ENCODE data around the gene RUNX2. TPM values are rescaled to one million over a fixed set of nuclear protein-coding genes. Genes with fewer than 3 reads are reported as not detected.

Gene RUNX2
- total and polyA plus RNA-seq, 10 of the 15 experiments (the other 5 are each of a cell fraction or from before 2014, with no cell fraction given): 0.01 to 0.77 (median 0.15) TPM; not detected in 3

DNA sequence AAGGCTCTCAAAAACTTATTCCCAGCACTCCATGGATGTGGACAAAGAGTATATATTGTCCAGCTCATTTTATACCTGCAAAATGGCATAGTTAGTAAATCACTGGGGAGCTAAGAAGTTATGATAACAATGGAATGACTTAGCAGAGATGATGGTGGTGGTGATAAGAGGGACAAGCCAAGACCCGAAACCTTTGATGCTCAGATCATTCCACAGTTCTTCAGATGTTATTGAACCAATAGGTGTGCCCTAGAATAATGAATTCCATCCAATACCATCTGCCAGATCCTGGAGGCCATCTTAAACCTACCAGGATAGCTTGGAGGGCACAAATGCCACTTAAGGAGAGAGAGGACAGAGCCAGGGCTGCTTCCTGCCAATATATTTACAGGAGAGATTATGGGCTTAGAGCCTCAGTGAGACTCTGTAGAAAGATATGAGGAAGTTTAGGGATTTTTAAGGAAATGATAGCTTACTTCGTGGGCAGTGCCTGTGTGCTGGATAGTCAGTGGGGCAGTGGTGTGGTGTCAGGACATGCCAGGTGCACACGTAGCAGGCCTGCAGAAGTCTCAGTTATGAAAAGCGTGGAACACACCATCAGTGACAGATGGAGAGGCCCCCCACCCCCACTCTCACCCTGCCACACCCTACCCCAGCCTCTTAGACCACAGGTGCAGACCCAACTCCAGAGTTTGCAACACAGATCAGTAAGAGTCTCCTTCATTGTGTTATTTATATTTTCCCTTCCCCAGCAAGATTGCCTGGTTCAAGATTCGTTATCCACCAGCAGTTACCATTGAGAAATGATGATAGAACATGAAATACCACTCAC is 259.3 kb downstream of the RUNX2 start:
- no peaks in the 10 kb centered on the region for H3K36me3 ChIP-seq (ENCODE audit: control insufficient read depth in 2 of 2, insufficient read depth in 2 of 2, low read length in 1 of 2)
- SMC1A ChIA-PET (ENCODE audit: uncharacterized antibody, unreplicated experiment): interaction anchor here (1.1 kb wide), 1 partner anchor 8 kb away, joined by 3 read pairs; no protein-coding TSS in a partner anchor
- no peaks in the 10 kb centered on the region for H3K79me2 ChIP-seq (ENCODE audit: control insufficient read depth, insufficient read depth, low read length)
- POLR2A ChIA-PET: no interaction called here
- no peaks in the 10 kb centered on the region for H4K20me1 ChIP-seq (ENCODE audit: control insufficient read depth, insufficient read depth)
- no peak for FAIRE-seq
- no peaks in the 10 kb centered on the region for H3K9me3 ChIP-seq (replicated peaks; ENCODE audit: control insufficient read depth, insufficient read depth, low read length)
- BruUV-seq (replicated peaks): no TSS peak
- no peak for ATAC-seq
- in situ Hi-C loops (cut with MboI) (no loop called here), intact Hi-C loops (cut with micrococcal nuclease; ENCODE audit: unreplicated experiment) (no loop called here)
- H3K27ac ChIP-seq (ENCODE audit: control insufficient read depth, insufficient read depth): no peak overlapping the region
- no peaks in the 10 kb centered on the region for H3K4me1 ChIP-seq (ENCODE audit: control insufficient read depth, insufficient read depth, low read length)
- no peaks in the 10 kb centered on the region; a peak in 1 of 4 replicates for H3K27me3 ChIP-seq (replicated peaks in 1 of 2; ENCODE audit: control insufficient read depth in 2 of 2, insufficient read depth in 2 of 2, low read length in 1 of 2)
- CTCF ChIA-PET: no interaction called here
- no peak overlapping the region for H3K4me3 ChIP-seq
- RAD21 ChIA-PET (ENCODE audit: unreplicated experiment): no interaction called here
- no peak overlapping the region for H2AFZ ChIP-seq (ENCODE audit: control insufficient read depth, low read depth, low read length)
- no peak overlapping the region for H3K9ac ChIP-seq (ENCODE audit: control insufficient read depth, insufficient read depth, low read length)
- whole genome bisulfite sequencing (ENCODE audit: insufficient coverage, insufficient replicate concordance, low lambda C conversion rate, missing lambda C conversion rate): 1% methylated on average over 5 of the region's 5 CpGs
- no peak for DNase-seq (ENCODE audit: low read depth, low spot score)
- H3K4me2 ChIP-seq (ENCODE audit: control insufficient read depth, insufficient read depth): no peak overlapping the region
- TF ChIP-seq SIX5 (IDR thresholded peaks at IDR 0.05; ENCODE audit: low read depth, low read length, severe bottlenecking): no peak
- no peak for TF ChIP-seq PAX8 (IDR thresholded peaks at IDR 0.05)
- TF ChIP-seq ETV6 (conservative IDR thresholded peaks at IDR 0.05 in 1 of 2, IDR thresholded peaks at IDR 0.05 in 1 of 2; ENCODE audit: borderline replicate concordance in 1 of 2, low read depth in 1 of 2): no peak
- no peak for TF ChIP-seq CREM (IDR thresholded peaks at IDR 0.05; ENCODE audit: low read depth)
- no peak for TF ChIP-seq RAD21 (IDR thresholded peaks at IDR 0.05; ENCODE audit: insufficient read depth, low read depth, low read length)
- TF ChIP-seq SREBF2 (IDR thresholded peaks at IDR 0.05; ENCODE audit: low read length): no peak
- TF ChIP-seq SRF (IDR thresholded peaks at IDR 0.05; ENCODE audit: low read depth in 2 of 2, low read length in 2 of 2): no peak
- TF ChIP-seq HDGF (IDR thresholded peaks at IDR 0.05): no peak
- TF ChIP-seq, protein P1, sequence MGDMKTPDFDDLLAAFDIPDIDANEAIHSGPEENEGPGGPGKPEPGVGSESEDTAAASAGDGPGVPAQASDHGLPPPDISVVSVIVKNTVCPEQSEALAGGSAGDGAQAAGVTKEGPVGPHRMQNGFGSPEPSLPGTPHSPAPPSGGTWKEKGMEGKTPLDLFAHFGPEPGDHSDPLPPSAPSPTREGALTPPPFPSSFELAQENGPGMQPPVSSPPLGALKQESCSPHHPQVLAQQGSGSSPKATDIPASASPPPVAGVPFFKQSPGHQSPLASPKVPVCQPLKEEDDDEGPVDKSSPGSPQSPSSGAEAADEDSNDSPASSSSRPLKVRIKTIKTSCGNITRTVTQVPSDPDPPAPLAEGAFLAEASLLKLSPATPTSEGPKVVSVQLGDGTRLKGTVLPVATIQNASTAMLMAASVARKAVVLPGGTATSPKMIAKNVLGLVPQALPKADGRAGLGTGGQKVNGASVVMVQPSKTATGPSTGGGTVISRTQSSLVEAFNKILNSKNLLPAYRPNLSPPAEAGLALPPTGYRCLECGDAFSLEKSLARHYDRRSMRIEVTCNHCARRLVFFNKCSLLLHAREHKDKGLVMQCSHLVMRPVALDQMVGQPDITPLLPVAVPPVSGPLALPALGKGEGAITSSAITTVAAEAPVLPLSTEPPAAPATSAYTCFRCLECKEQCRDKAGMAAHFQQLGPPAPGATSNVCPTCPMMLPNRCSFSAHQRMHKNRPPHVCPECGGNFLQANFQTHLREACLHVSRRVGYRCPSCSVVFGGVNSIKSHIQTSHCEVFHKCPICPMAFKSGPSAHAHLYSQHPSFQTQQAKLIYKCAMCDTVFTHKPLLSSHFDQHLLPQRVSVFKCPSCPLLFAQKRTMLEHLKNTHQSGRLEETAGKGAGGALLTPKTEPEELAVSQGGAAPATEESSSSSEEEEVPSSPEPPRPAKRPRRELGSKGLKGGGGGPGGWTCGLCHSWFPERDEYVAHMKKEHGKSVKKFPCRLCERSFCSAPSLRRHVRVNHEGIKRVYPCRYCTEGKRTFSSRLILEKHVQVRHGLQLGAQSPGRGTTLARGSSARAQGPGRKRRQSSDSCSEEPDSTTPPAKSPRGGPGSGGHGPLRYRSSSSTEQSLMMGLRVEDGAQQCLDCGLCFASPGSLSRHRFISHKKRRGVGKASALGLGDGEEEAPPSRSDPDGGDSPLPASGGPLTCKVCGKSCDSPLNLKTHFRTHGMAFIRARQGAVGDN (IDR thresholded peaks at IDR 0.05): no peak
- TF ChIP-seq MYC (IDR thresholded peaks at IDR 0.05; ENCODE audit: insufficient read depth, insufficient read length, insufficient replicate concordance, low read length, severe bottlenecking): no peak
- TF ChIP-seq, protein P2, sequence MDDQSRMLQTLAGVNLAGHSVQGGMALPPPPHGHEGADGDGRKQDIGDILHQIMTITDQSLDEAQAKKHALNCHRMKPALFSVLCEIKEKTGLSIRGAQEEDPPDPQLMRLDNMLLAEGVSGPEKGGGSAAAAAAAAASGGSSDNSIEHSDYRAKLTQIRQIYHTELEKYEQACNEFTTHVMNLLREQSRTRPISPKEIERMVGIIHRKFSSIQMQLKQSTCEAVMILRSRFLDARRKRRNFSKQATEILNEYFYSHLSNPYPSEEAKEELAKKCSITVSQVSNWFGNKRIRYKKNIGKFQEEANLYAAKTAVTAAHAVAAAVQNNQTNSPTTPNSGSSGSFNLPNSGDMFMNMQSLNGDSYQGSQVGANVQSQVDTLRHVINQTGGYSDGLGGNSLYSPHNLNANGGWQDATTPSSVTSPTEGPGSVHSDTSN (IDR thresholded peaks at IDR 0.05; ENCODE audit: insufficient replicate concordance, low read depth, low read length): no peak
- no peak for TF ChIP-seq CBX5 (IDR thresholded peaks at IDR 0.05; ENCODE audit: low read depth)
- no peak for TF ChIP-seq BRCA1 (IDR thresholded peaks at IDR 0.05; ENCODE audit: low read depth, low read length)
- TF ChIP-seq, protein P3, sequence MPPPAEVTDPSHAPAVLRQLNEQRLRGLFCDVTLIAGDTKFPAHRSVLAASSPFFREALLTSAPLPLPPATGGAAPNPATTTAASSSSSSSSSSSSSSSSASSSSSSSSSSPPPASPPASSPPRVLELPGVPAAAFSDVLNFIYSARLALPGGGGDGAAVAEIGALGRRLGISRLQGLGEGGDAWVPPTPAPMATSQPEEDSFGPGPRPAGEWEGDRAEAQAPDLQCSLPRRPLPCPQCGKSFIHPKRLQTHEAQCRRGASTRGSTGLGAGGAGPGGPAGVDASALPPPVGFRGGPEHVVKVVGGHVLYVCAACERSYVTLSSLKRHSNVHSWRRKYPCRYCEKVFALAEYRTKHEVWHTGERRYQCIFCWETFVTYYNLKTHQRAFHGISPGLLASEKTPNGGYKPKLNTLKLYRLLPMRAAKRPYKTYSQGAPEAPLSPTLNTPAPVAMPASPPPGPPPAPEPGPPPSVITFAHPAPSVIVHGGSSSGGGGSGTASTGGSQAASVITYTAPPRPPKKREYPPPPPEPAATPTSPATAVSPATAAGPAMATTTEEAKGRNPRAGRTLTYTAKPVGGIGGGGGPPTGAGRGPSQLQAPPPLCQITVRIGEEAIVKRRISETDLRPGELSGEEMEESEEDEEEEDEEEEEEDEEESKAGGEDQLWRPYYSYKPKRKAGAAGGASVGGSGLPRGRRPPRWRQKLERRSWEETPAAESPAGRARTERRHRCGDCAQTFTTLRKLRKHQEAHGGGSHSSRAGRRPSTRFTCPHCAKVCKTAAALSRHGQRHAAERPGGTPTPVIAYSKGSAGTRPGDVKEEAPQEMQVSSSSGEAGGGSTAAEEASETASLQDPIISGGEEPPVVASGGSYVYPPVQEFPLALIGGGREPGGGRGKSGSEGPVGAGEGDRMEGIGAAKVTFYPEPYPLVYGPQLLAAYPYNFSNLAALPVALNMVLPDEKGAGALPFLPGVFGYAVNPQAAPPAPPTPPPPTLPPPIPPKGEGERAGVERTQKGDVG (CRISPR knock-in tag; IDR thresholded peaks at IDR 0.05): no peak
- no peak for TF ChIP-seq IRF4 (IDR thresholded peaks at IDR 0.05; ENCODE audit: low read depth, low read length)
- TF ChIP-seq ESRRA (IDR thresholded peaks at IDR 0.05; ENCODE audit: low read length): no peak
